Measurements from ENCODE around the gene NTN5. TPM values are rescaled to one million over a fixed set of nuclear protein-coding genes. Genes with fewer than 3 reads are reported as not detected.
A peak's percentile ranks its signal among the peaks of the same experiment; 100 is the strongest.

The NTN5 gene
- total and polyA plus RNA-seq, 9 of the 15 experiments (the other 6 are each of a cell fraction or from before 2014, with no cell fraction given) = not detected

- H4K20me1 ChIP-seq (replicated peaks; ENCODE audit: control insufficient read depth, insufficient read depth, low read length) = 0 out of 2 replicates have a peak, but pooled peaks cover 4% of the 10 kb centered on the region
- peak; percentile 13 for ATAC-seq
- peak overlapping the region; percentile 100 for H3K4me2 ChIP-seq (ENCODE audit: insufficient read depth, low read length)
- BruUV-seq (replicated peaks) = no TSS peak
- peaks cover 3% of the 10 kb centered on the region for H3K9me1 ChIP-seq (ENCODE audit: control insufficient read depth, insufficient read depth, low read length)
- H3K9me3 ChIP-seq (replicated peaks; ENCODE audit: control insufficient read depth, insufficient read depth, low read depth, low read length) = no peaks in the 10 kb centered on the region
- peak overlapping the region; percentile 51 for H3K4me3 ChIP-seq
- peak overlapping the region; percentile 93 for H2AFZ ChIP-seq (ENCODE audit: low read depth, low read length)
- no peaks in the 10 kb centered on the region for H3K27me3 ChIP-seq (ENCODE audit: control insufficient read depth in 2 of 2, insufficient read depth in 2 of 2, low read length in 2 of 2)
- no peaks in the 10 kb centered on the region for H3K36me3 ChIP-seq (ENCODE audit: control insufficient read depth, insufficient read depth, low read length)
- peak; percentile 56 for FAIRE-seq
- peak; percentile 77 to 88 (median 80) for DNase-seq (ENCODE audit: extremely low read depth in 1 of 4, low spot score in 3 of 4)
- peaks cover 27% of the 10 kb centered on the region; the same call in 2 of the 3 replicates for H3K79me2 ChIP-seq (ENCODE audit: control insufficient read depth, insufficient read depth, low read length)
- H3K27ac ChIP-seq (ENCODE audit: extremely low read depth, low read depth, low read length) = peak overlapping the region; percentile 91
- H3K4me1 ChIP-seq (replicated peaks in 1 of 2; ENCODE audit: control insufficient read depth in 2 of 2, insufficient read depth in 2 of 2, low read length in 2 of 2) = peaks cover 32 to 58% of the 10 kb centered on the region in 2 experiments
- in situ Hi-C loops (cut with MboI) (no loop called here), intact Hi-C loops (cut with micrococcal nuclease) (no loop called here)
- 9% methylated on average over 16 of the region's 16 CpGs for WGBS (ENCODE audit: insufficient coverage, low coverage, missing lambda C conversion rate)
- POLR2A ChIA-PET = interaction anchor here (1.1 to 1.3 kb wide), 2 partner anchors 142 to 355 kb away, joined by 3 to 4 read pairs; partner anchors contain the start of gene RUVBL2
- CTCF ChIA-PET (ENCODE audit: low intra/inter-chr PET ratio) = interaction anchor here (0.6 kb wide), 1 partner anchor 103 kb away, joined by 3 read pairs; no protein-coding TSS in a partner anchor
- H3K9ac ChIP-seq (ENCODE audit: insufficient read depth in 1 of 2, low read depth in 2 of 2, low read length in 2 of 2) = peak overlapping the region; percentile 78 to 94
- no peak for TF ChIP-seq MYC (IDR thresholded peaks at IDR 0.05; ENCODE audit: low read depth, low read length)
- TF ChIP-seq MYC (CRISPR knock-in tag; IDR thresholded peaks at IDR 0.05; ENCODE audit: borderline replicate concordance, low read depth) = peak; percentile 60; the same call in 1 of the 2 replicates
- 0 out of 2 replicates have a peak, but pooled peaks have one; percentile 7 for TF ChIP-seq MIER1 (IDR thresholded peaks at IDR 0.05; ENCODE audit: low read depth)
- peak; percentile 1; the same call in 1 of the 2 replicates for TF ChIP-seq RBFOX2 (IDR thresholded peaks at IDR 0.05; ENCODE audit: low read depth, low read length)
- 0 out of 2 replicates have a peak, but pooled peaks have one; percentile 0 for TF ChIP-seq DIDO1 (tag; IDR thresholded peaks at IDR 0.05; ENCODE audit: low read depth)
- TF ChIP-seq ARID2 (IDR thresholded peaks at IDR 0.05) = no peak
- TF ChIP-seq ZBTB7A (IDR thresholded peaks at IDR 0.05; ENCODE audit: borderline replicate concordance, control insufficient read depth, low read depth, low read length) = peak; percentile 87; the same call in 1 of the 2 replicates
- TF ChIP-seq ZNF41 (CRISPR knock-in tag; conservative IDR thresholded peaks at IDR 0.05) = no peak
- TF ChIP-seq RBM25 (IDR thresholded peaks at IDR 0.05; ENCODE audit: low read depth, low read length, severe bottlenecking) = no peak
- no peak for TF ChIP-seq SMC3 (conservative IDR thresholded peaks at IDR 0.05; ENCODE audit: insufficient read depth, low read depth, low read length)
- TF ChIP-seq CHD1 (IDR thresholded peaks at IDR 0.05; ENCODE audit: low read length) = peak; percentile 85
- peak; percentile 73; the same call in 1 of the 2 replicates for TF ChIP-seq NBN (IDR thresholded peaks at IDR 0.05; ENCODE audit: low read depth)
- peak; percentile 96 for TF ChIP-seq ATF3 (IDR thresholded peaks at IDR 0.05)
- TF ChIP-seq ATF3 (CRISPR knock-in tag; conservative IDR thresholded peaks at IDR 0.05) = no peak
- no peak for TF ChIP-seq BMI1 (IDR thresholded peaks at IDR 0.05; ENCODE audit: low read length)
- no peak for TF ChIP-seq ZNF696 (CRISPR knock-in tag; conservative IDR thresholded peaks at IDR 0.05)
- TF ChIP-seq FOXK1 (CRISPR knock-in tag; IDR thresholded peaks at IDR 0.05; ENCODE audit: borderline replicate concordance) = 0 out of 2 replicates have a peak, but pooled peaks have one; percentile 20
- no peak for TF ChIP-seq TARDBP (IDR thresholded peaks at IDR 0.05)
- no peak for TF ChIP-seq PREB (CRISPR knock-in tag; IDR thresholded peaks at IDR 0.05)
- peak in 1 of 2 experiments; percentile 86; a peak in 2 of 4 replicates for TF ChIP-seq NONO (IDR thresholded peaks at IDR 0.05; ENCODE audit: low read depth in 2 of 2, low read length in 1 of 2)
- TF ChIP-seq ZEB2 (IDR thresholded peaks at IDR 0.05) = 0 out of 2 replicates have a peak, but pooled peaks have one; percentile 50
- TF ChIP-seq FOXA3 (CRISPR knock-in tag; conservative IDR thresholded peaks at IDR 0.05 in 1 of 2, IDR thresholded peaks at IDR 0.05 in 1 of 2) = 0 out of 4 replicates have a peak, but pooled peaks of 1 of the 2 experiments have one; percentile 38
Observed at GRCh38 chr19:48638831-48639381, 33.9 kb downstream of the NTN5 start.
